Stimulated activated CD8-positive, alpha-beta memory T cell treated with anti-CD3 and anti-CD28 coated beads, Interleukin-12 subunit alpha, Interleukin-12 subunit beta, amount 100 ng/mL, for 24 hours (primary cell): Measurements from ENCODE around the gene RNF111.
"Not testable (repeated sequence)": the region's sequence is repeated elsewhere in the genome, so short reads cannot be mapped to it uniquely, and the experiment has no call there.

Experiments
- DNase-seq: peaks from one replicate; pipeline ENCODE4 v3.0.0-alpha.2; 2020; ENCODE audit errors: extremely low read depth

Gene RNF111

GRCh38 chr15:59000251-59000650 lies 12.8 kb downstream of the RNF111 start:
- not testable (repeated sequence) for DNase-seq

DNA sequence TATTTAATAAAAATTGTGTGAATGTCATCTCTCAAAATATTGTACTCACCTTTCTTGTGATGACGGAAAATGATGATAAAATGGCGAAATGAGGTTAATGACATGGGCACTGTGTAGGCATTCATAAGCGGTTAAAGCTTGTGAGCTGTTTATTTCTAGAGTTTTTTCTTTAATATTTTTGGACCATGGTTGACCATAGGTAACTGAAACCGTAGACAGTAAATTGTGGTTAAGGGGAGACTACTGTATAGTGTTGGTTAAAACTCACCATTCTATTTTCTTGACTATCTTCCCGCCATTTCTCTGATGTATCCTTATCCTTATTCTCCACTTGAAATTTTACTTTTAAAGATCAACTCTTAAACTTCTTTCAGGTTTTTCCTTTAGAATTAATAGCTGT lies 14.5 kb downstream of the RNF111 start:
- DNase-seq, result no peak

- no peak for DNase-seq
These were observed 15.0 kb downstream of the RNF111 start for GRCh38 chr15:59002418-59002859.

GRCh38 chr15:59005579-59005978 lies 18.1 kb downstream of the RNF111 start:
- DNase-seq, result no peak

DNA sequence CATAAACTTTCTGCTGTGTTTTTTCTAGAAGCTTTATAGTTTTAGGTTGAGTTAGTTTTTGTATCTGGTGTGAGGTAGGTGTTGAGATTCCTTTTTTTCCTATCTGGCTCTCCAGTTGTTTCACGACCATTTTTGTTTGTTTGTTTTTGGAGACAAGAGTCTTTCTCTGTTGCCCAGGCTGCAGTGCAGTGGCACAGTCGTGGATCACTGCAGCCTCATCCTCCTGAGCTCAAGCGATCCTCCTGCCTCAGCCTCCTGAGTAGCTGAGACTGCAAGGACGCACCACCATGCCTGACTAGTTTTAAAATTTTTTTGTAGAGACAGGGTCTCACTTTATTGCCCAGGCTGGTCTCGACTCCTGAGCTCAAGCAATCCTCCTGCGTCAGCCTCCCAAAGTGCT lies 20.6 kb downstream of the RNF111 start:
- DNase-seq, result no peak

- no peak for DNase-seq
These were observed 23.9 kb downstream of the RNF111 start for GRCh38 chr15:59011262-59011952.

GRCh38 chr15:59013246-59013873 lies 25.9 kb downstream of the RNF111 start:
- no peak for DNase-seq

DNA sequence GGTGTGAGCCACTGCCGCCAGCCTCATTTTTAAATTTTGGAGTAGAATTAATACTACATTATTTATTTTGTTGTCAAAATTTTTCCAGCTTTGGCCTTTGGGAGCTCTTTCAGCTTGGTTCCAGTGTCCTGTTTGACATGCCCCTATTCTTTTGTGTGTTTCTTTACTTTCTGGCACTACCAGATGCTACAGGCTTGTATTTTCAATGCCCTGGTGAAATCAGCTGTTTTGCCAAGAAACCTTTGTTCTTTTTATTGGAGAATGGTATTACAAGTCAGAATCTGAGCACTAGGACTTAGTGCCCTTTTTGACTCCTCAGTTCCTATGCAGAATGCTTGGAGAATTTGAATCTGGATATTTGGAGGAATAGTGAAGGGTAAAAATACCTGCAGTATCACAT lies 26.6 kb downstream of the RNF111 start:
- no peak for DNase-seq

GRCh38 chr15:59017449-59017848 lies 30.0 kb downstream of the RNF111 start:
- no peak for DNase-seq

DNA sequence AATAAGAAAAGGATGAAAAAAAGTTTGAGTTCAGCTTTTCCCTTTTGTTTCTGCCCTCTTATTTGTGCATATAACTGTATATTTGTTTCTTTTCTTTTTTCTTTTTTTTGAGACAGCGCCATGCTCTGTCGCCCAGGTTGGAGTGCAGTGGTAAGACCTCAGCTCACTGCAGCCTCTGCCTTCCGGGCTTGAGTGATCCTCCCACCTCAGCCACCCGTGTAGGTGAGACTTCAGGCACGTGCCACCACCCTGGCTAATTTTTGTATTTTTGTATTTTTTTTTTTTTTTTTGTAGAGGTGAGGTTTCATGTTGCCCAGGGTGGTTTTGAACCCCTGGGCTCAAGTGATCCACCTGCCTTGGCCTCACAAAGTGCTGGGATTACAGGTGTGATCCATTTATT lies 31.4 kb downstream of the RNF111 start:
- DNase-seq, result no peak

GRCh38 chr15:59020322-59020721 lies 32.9 kb downstream of the RNF111 start:
- DNase-seq, result no peak

GRCh38 chr15:59022188-59022587 lies 34.7 kb downstream of the RNF111 start:
- DNase-seq, result no peak

DNA sequence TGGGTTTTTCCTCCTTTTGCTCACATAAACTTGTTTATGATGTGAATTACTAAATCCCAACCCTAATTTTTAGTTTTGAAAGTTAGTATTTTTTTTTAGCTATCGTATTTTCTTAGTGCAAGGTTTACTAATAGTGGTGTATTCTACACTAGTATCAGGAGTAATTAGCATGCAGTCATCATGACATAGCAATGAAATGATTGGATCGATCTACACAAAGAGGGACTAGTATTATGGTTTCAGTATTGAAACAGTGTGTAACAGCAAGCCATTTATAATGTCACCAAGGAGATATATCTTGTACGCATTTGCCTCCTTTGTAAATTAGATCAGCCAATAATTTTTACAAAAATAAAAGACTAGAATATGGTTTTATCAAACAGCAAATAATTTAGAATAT lies 38.7 kb downstream of the RNF111 start:
- no peak for DNase-seq

DNA sequence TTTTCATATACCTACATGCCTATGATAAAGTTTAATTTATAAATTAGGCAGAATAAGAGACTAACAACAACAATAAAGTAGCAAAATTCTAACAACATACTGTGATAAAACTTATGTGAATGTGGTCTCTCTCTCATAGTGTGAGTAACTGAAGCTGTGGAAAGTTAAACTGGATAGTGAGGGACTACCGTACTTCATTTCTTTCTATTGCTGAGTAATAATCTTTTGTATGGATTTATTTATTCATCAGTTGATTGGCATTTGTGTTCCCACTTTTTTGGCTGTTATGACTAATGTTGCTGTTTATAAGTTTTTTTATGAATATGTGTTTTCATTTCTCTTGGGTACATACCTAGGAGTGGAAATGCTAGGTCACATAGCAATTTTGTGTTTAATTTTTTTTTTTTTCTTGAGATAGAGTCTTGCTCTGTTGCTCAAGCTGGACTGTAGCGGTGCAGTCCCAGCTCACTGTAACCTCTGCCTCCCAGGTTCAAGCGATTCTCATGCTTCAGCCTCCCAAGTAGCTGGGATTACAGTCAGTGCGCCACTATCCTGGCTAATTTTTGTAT lies 41.0 kb downstream of the RNF111 start:
- no peak for DNase-seq

GRCh38 chr15:59029554-59029953 lies 42.1 kb downstream of the RNF111 start:
- DNase-seq, result no peak

- no peak for DNase-seq
These were observed 47.7 kb downstream of the RNF111 start for GRCh38 chr15:59035201-59035600.

DNA sequence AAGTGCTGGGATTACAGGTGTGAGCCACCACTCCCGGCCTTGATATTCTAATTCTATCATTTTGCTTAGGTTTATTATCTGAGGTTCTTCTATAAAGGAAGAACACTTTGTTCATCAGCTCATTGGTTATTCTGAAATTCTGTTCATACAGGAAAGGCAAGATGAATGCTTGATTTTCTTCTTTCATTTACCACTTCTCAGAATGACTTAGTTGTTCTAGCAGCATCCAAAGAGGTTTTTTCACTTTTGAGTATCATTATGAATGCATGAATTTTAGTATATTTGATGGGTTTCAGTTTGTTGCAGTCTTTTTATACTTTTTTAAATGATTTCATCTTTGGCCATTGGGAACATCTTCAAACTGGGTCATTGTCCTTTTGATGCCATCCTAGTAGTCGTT lies 51.8 kb downstream of the RNF111 start:
- no peak for DNase-seq

- DNase-seq, result no peak
These were observed 54.6 kb downstream of the RNF111 start for GRCh38 chr15:59042041-59042440.

DNA sequence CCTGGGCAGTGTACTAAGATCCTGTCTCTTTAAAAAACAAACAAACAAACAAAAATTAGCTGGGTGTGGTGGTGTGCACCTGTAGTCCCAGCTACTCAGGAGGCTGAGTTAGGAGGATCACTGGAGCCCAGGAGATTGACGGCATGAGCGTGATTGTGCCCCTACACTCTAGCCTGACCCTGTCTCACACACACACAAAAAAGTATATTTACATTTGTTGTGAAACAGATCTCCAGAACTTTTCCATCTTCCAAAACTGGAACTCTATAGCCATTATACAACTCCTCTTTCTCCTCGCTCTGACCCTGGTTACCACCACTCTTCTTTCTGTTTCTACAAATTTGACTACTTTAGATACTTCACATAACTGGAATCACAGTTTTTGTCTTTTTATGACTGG lies 61.4 kb downstream of the RNF111 start:
- no peak for DNase-seq

GRCh38 chr15:59051873-59052861 lies 64.7 kb downstream of the RNF111 start:
- DNase-seq, result no peak

GRCh38 chr15:59052915-59053407 lies 65.5 kb downstream of the RNF111 start:
- no peak for DNase-seq

DNA sequence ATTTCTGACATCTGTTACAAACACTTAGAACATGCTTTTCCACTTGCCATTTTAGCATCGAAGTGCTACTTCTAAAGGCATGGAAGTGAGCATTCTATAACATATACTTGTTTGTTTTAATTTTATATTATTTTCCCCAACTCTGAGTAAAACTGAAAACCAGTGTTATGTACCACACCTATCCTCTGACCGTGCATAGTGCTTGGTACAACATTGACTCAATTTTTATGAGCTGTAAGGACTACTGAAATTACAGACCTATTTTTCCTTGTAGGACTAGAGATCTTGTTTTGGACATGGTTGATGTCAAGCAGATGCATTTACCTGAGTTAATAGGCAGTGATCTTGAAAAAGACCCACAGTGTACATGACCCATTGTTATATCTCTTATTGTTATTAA lies 66.0 kb downstream of the RNF111 start:
- DNase-seq, result no peak
